Sigmoid colon (tissue), 7 donors: ENCODE measurements around the gene PRSS38. TPM values are rescaled to one million over a fixed set of nuclear protein-coding genes. Genes with fewer than 3 reads are reported as not detected.

Experiments
- DNase-seq: peaks from one replicate; pipeline ENCODE4 v3.0.0-alpha.2; 2019
- H3K27ac ChIP-seq, 4 donors: fragments of 200-600 bp; sonication (generic); one replicate each; pipeline ENCODE4 v1.5.1; 2016 to 2019; ENCODE audit warnings: mild to moderate bottlenecking in 1 of 4
- H3K27me3 ChIP-seq, 3 donors: fragments of 200-600 bp; sonication (generic); one replicate each; pipeline ENCODE4 v1.5.1; 2019; ENCODE audit warnings: mild to moderate bottlenecking in 1 of 3
- H3K36me3 ChIP-seq, 4 donors: fragments of 200-600 bp; sonication (generic); one replicate each; pipeline ENCODE4 v1.5.1; 2016 to 2019
- H3K4me1 ChIP-seq, 4 donors: fragments of 200-600 bp; sonication (generic); one replicate each; pipeline ENCODE4 v1.5.1; 2017 to 2019
- H3K4me3 ChIP-seq, 4 donors: fragments of 200-600 bp; sonication (generic); one replicate each; pipeline ENCODE4 v1.5.1; 2017 to 2019; ENCODE audit warnings: mild to moderate bottlenecking in 2 of 4, moderate library complexity in 1 of 4
- H3K9me3 ChIP-seq, 4 donors: fragments of 200-600 bp in 3 of 4; sonication (generic) in 3 of 4; one replicate each; pipeline versions ENCODE4 v1.5.1 to v1.6.1; 2013 to 2019
- EP300 ChIP-seq, 4 donors: sonication (generic); formaldehyde crosslinking; IDR thresholded peaks; one replicate each; pipeline ENCODE4 v1.6.1; 2017; ENCODE audit warnings: antibody characterized with exemption in 4 of 4
- POLR2A ChIP-seq, 2 donors: fragments of 450-650 bp; IDR thresholded peaks; one replicate each; pipeline ENCODE4 v1.6.1; 2016; ENCODE audit warnings: antibody characterized with exemption in 2 of 2, mild to moderate bottlenecking in 2 of 2, moderate library complexity in 2 of 2
- POLR2AphosphoS5 ChIP-seq, 4 donors: sonication (generic); formaldehyde crosslinking; IDR thresholded peaks; one replicate each; pipeline ENCODE4 v1.6.1; 2017; ENCODE audit warnings: antibody characterized with exemption in 4 of 4
- WGBS, 2 donors: extraction: QIAGEN DNeasy Blood & Tissue Kit; methylation state at CpG; one replicate each; pipeline ENCODE4 v1.1.7; 2013; 5-methylcytosine and 5-hydroxymethylcytosine counted together
- intact Hi-C: fragments of 100-400 bp; cut with DNase I; formaldehyde crosslinking; loops from one replicate; pipeline ENCODE4 v1.15.1; 2023
- polyA plus RNA-seq, 3 donors: library from polyadenylated mRNA; stranded (reverse); fragments of 200-250 nt; gene quantifications; one replicate each; pipeline ENCODE4 v1.2.3, GENCODE V29; 2013
- total RNA-seq, 4 donors: library from RNA; depleted of rRNA; stranded (reverse); fragments of >200 nt; gene quantifications; one replicate each; pipeline ENCODE4 v1.1.0, GENCODE V29; 2016
- TF ChIP-seq, protein P1 (sequence below), 4 experiments: fragments of 450-650 bp in 3 of 4; fragments of 200-600 bp in 1 of 4; IDR thresholded peaks; one replicate each; pipeline ENCODE4 v1.5.1; 2016 to 2019; ENCODE audit warnings: antibody characterized with exemption in 4 of 4, mild to moderate bottlenecking in 3 of 4, moderate library complexity in 2 of 4
- donor health status: healthy with polysubstance abuse.
- donor health status: Bipolar disorder and iron deficiency.
- donor health status: healthy.

Gene PRSS38
- total and polyA plus RNA-seq, 7 donors = not detected

- intact Hi-C loops = no loop called here
- no peak overlapping the region for H3K4me3 ChIP-seq
- TF ChIP-seq EP300 (IDR thresholded peaks at IDR 0.05) (no peak), POLR2AphosphoS5 (IDR thresholded peaks at IDR 0.05) (no peak), POLR2A (IDR thresholded peaks at IDR 0.05) (no peak)
- TF ChIP-seq, protein P1, sequence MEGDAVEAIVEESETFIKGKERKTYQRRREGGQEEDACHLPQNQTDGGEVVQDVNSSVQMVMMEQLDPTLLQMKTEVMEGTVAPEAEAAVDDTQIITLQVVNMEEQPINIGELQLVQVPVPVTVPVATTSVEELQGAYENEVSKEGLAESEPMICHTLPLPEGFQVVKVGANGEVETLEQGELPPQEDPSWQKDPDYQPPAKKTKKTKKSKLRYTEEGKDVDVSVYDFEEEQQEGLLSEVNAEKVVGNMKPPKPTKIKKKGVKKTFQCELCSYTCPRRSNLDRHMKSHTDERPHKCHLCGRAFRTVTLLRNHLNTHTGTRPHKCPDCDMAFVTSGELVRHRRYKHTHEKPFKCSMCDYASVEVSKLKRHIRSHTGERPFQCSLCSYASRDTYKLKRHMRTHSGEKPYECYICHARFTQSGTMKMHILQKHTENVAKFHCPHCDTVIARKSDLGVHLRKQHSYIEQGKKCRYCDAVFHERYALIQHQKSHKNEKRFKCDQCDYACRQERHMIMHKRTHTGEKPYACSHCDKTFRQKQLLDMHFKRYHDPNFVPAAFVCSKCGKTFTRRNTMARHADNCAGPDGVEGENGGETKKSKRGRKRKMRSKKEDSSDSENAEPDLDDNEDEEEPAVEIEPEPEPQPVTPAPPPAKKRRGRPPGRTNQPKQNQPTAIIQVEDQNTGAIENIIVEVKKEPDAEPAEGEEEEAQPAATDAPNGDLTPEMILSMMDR (IDR thresholded peaks at IDR 0.05) = no peak
- no peak overlapping the region for H3K27ac ChIP-seq
- H3K9me3 ChIP-seq = no peaks in the 10 kb centered on the region
- WGBS, 2 donors = 64 to 74% methylated on average over 19 of the region's 19 CpGs
- H3K27me3 ChIP-seq = no peaks in the 10 kb centered on the region
- peak; percentile 57 for DNase-seq
- H3K36me3 ChIP-seq = no peaks in the 10 kb centered on the region
- H3K4me1 ChIP-seq = peaks cover 0 to 28% (median 15%) of the 10 kb centered on the region in 4 donors
These were observed 75.9 kb downstream of the PRSS38 start for GRCh38 chr1:227891223-227891954.

GRCh38 chr1:227891955-227892488 lies 76.5 kb downstream of the PRSS38 start:
- no peaks in the 10 kb centered on the region for H3K9me3 ChIP-seq

DNA sequence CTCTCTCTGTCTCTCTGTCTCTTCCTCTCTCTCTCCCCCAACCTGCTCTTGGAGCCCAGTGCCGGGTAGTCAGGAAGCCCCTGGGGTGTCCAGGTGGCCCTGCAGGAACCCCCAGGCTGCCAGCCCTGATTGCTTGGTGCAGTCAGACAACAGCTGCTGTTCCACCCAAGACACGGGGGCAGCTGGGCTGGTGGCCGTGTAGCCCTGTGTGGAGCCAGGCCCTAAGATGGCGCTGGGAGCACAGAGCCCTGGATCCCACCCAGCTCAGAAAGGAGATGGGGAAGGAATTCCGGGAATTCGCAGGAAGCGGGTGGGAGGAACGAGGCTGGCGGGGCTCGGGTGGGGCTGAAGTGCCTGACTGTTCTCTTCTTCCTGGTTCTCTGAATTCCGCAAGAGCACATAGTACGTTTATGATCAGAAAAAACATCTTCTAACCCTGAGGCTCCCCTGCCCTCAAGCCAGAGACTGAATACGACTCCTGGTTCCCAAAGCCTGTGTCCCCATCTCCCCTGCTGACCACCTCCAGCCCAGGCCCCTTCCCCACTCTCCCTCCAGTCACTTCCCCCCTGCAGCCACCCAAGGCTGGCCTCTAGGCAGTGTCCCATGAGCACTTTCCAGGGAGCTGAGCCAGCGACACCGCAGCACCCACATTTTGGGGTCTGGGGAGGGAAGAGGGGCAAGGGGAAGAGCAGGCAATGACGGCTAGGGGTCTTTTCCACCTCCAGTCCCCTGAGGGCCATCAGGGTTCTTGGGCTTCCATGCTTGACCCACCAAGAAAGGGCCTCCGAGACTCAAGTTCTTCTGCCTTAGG lies 77.2 kb downstream of the PRSS38 start:
- H3K27ac ChIP-seq = no peak overlapping the region
- WGBS, 2 donors = 51 to 74% methylated on average over 17 of the region's 17 CpGs
- no peak overlapping the region for H3K4me3 ChIP-seq
- no peaks in the 10 kb centered on the region for H3K36me3 ChIP-seq
- no peak for DNase-seq
- no peaks in the 10 kb centered on the region for H3K9me3 ChIP-seq
- peaks cover 0 to 16% (median 8%) of the 10 kb centered on the region in 4 donors for H3K4me1 ChIP-seq
- intact Hi-C loops = no loop called here
- TF ChIP-seq POLR2AphosphoS5 (IDR thresholded peaks at IDR 0.05) (no peak), EP300 (IDR thresholded peaks at IDR 0.05) (no peak), POLR2A (IDR thresholded peaks at IDR 0.05) (no peak)
- TF ChIP-seq, protein P1 (IDR thresholded peaks at IDR 0.05) = no peak
- H3K27me3 ChIP-seq = no peaks in the 10 kb centered on the region

More at GRCh38 chr1:227891955-227892488, 76.5 kb downstream of the PRSS38 start:
- Histone ChIP-seq H3K4me3 (no peak overlapping the region), H3K36me3 (no peaks in the 10 kb centered on the region), H3K4me1 (peaks cover 0 to 22% (median 10%) of the 10 kb centered on the region in 4 donors), H3K27ac (no peak overlapping the region), H3K27me3 (no peaks in the 10 kb centered on the region)
- DNase-seq = no peak
- WGBS, 2 donors = 86 to 93% methylated on average over 6 of the region's 6 CpGs
- intact Hi-C loops = no loop called here
- TF ChIP-seq POLR2AphosphoS5 (IDR thresholded peaks at IDR 0.05) (no peak), POLR2A (IDR thresholded peaks at IDR 0.05) (no peak), EP300 (IDR thresholded peaks at IDR 0.05) (no peak)
- TF ChIP-seq, protein P1 (IDR thresholded peaks at IDR 0.05) = no peak

DNA sequence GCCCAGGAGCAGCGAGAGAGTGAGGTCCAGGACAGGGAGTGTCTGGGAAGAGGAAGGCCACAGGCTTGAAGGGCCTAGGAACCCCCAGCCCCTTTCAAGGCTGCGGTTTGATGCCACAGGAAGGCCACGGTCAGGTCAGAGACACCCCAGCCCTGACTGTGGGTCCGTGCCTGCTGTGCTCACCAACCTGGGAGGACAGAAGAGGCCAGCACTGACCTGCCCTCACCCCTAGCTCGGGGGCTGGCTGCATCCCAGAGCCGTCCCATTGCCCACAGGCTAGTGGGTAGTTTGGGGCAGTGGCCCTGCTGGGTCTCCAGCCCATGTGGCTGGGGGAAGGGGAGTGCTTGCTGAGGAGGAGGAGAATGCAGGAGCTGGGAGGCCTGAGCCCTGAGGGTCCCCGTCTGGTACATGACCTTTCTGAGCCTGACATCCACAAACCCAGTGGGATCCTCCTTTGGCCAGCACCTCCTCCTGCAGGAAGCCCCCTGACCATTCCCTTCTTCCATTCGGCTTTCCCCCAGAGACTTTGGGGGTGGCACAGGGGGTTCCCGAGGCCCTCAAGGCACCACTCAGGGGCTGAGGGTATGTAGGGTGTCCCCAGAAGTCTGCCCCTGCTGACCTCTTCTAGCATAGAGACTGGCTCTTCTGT lies 77.9 kb downstream of the PRSS38 start:
- 87% methylated on average over 9 of the region's 9 CpGs for WGBS, 2 donors
- Histone ChIP-seq H3K27ac (no peak overlapping the region), H3K36me3 (no peaks in the 10 kb centered on the region), H3K27me3 (no peaks in the 10 kb centered on the region), H3K9me3 (no peaks in the 10 kb centered on the region), H3K4me1 (peaks cover 0 to 11% (median 8%) of the 10 kb centered on the region in 4 donors), H3K4me3 (no peak overlapping the region)
- DNase-seq = peak; percentile 64
- TF ChIP-seq, protein P1 (IDR thresholded peaks at IDR 0.05) = no peak
- TF ChIP-seq POLR2A (IDR thresholded peaks at IDR 0.05) (no peak), EP300 (IDR thresholded peaks at IDR 0.05) (no peak), POLR2AphosphoS5 (IDR thresholded peaks at IDR 0.05) (no peak)
- intact Hi-C loops = no loop called here
